HepG2 (cell line): ENCODE results near the gene TEX30. TPM values are rescaled to one million over a fixed set of nuclear protein-coding genes. Genes with fewer than 3 reads are reported as not detected.

Source experiments
- ATAC-seq: fragments of 200-7000 bp; cut with Tn5 transposase; 3 replicates; pipeline ENCODE4 v1.9.1; 2020; ENCODE audit warnings: mild to moderate bottlenecking, moderate library complexity
- BruUV-seq: library from RNA; stranded (reverse); fragments of 400-500 nt; replicated peaks from 2 replicates; lab custom pipeline; 2021; lab: Mats Ljungman, UMichigan
- CTCF ChIA-PET: fragments of 300-600 bp; formaldehyde crosslinking; extraction: SDS; loops from one replicate; lab custom pipeline; 2021; ENCODE audit warnings: low total read pairs, inconsistent platforms, low intra/inter-chr PET ratio; lab: Yijun Ruan, JAX
- POLR2A ChIA-PET: fragments of 350-600 bp; sonication (Branson Sonifier 250); formaldehyde crosslinking; loops from one replicate; lab custom pipeline; 2020; ENCODE audit warnings: antibody characterized with exemption, inconsistent platforms; lab: Yijun Ruan, JAX
- DNase-seq: peaks from one replicate; pipeline ENCODE4 v3.0.0-alpha.2; 2015; ENCODE audit warnings: low spot score
- FAIRE-seq: peaks from 3 replicates; lab custom pipeline; 2011; peaks lifted over from hg19 to GRCh38; lab: Jason Lieb, UNC
- H2AFZ ChIP-seq: one replicate; pipeline ENCODE4 v1.6.1; 2011; ENCODE audit warnings: low read length, inconsistent platforms
- H3K27ac ChIP-seq: fragments of 300-600 bp; 3 replicates; pipeline ENCODE4 v1.8.0; 2011; ENCODE audit warnings: mixed run types, mild to moderate bottlenecking, mixed read lengths, low read length, inconsistent platforms; ENCODE audit not compliant: insufficient read depth; ENCODE audit errors: extremely low read length
- H3K27me3 ChIP-seq, 2 experiments: fragments of 200-600 bp in 1 of 2; 2 replicates in 1 of 2; 3 replicates in 1 of 2; pipeline versions ENCODE4 v1.6.0 to v1.8.0; 2011; ENCODE audit warnings: low read length in 2 of 2, mild to moderate bottlenecking in 2 of 2, moderate library complexity in 2 of 2, inconsistent platforms in 1 of 2; ENCODE audit not compliant: insufficient read depth in 2 of 2, control insufficient read depth in 1 of 2
- H3K36me3 ChIP-seq, 2 experiments: fragments of 200-600 bp in 1 of 2; replicated peaks in 1 of 2; 2 replicates in 1 of 2; 3 replicates in 1 of 2; pipeline versions ENCODE4 v1.5.1 to v1.8.0; 2011; ENCODE audit warnings: low read length in 2 of 2, inconsistent platforms in 1 of 2; ENCODE audit not compliant: insufficient read depth in 2 of 2, control insufficient read depth in 1 of 2
- H3K4me1 ChIP-seq: 2 replicates; pipeline ENCODE4 v1.5.1; 2012; ENCODE audit warnings: low read length, inconsistent platforms; ENCODE audit not compliant: insufficient read depth
- H3K4me2 ChIP-seq: 2 replicates; pipeline ENCODE4 v1.6.0; 2011; ENCODE audit warnings: low read depth, low read length, inconsistent platforms
- H3K4me3 ChIP-seq, 3 experiments: fragments of 200-600 bp in 1 of 3; sonication (generic), shearing (Covaris generic) in 1 of 3; replicated peaks in 1 of 3; 2 replicates each; pipeline ENCODE4 v1.5.1; 2011 to 2016; ENCODE audit warnings: low read length in 3 of 3, inconsistent platforms in 2 of 3, low read depth in 2 of 3, mild to moderate bottlenecking in 2 of 3, control low read depth in 1 of 3, mixed read lengths in 1 of 3; ENCODE audit not compliant: insufficient read depth in 1 of 3
- H3K79me2 ChIP-seq: one replicate; pipeline ENCODE4 v1.6.1; 2011; ENCODE audit warnings: low read length, inconsistent platforms; ENCODE audit not compliant: insufficient read depth
- H3K9ac ChIP-seq: 2 replicates; pipeline ENCODE4 v1.6.0; 2011; ENCODE audit warnings: mild to moderate bottlenecking, low read depth, low read length, inconsistent platforms; ENCODE audit not compliant: insufficient read depth
- H3K9me3 ChIP-seq: 2 replicates; pipeline ENCODE4 v1.5.1; 2012; ENCODE audit warnings: mild to moderate bottlenecking, low read length
- H4K20me1 ChIP-seq: 2 replicates; pipeline ENCODE4 v1.6.0; 2011; ENCODE audit warnings: inconsistent platforms, mild to moderate bottlenecking, low read length, moderate library complexity; ENCODE audit not compliant: insufficient read depth
- FOXK1 ChIP-seq: sonication (generic); formaldehyde crosslinking; IDR thresholded peaks from 2 replicates; pipeline ENCODE4 v1.4.0; 2020; ENCODE audit warnings: low read depth, missing genetic modification reagents, borderline replicate concordance
- GMEB2 ChIP-seq: IDR thresholded peaks from 2 replicates; pipeline ENCODE4 v1.6.1; 2016; ENCODE audit warnings: missing biosample characterization, missing genetic modification reagents, low read depth
- NCOA1 ChIP-seq: sonication (generic); formaldehyde crosslinking; IDR thresholded peaks from 2 replicates; pipeline ENCODE4 v1.9.0; 2021; ENCODE audit warnings: missing genetic modification reagents
- ZBTB42 ChIP-seq: sonication (generic); formaldehyde crosslinking; IDR thresholded peaks from 2 replicates; pipeline ENCODE4 v1.5.0; 2020; ENCODE audit warnings: mild to moderate bottlenecking, missing genetic modification reagents
- ZFP91 ChIP-seq: sonication (generic); formaldehyde crosslinking; IDR thresholded peaks from 2 replicates; pipeline ENCODE4 v1.9.0; 2022; ENCODE audit warnings: missing genetic modification reagents, mild to moderate bottlenecking, borderline replicate concordance
- ZNF691 ChIP-seq: sonication (generic); formaldehyde crosslinking; IDR thresholded peaks from 2 replicates; pipeline ENCODE4 v1.4.0; 2020; ENCODE audit warnings: missing genetic modification reagents, low read depth, mild to moderate bottlenecking, borderline replicate concordance
- ZNF790 ChIP-seq: sonication (generic); formaldehyde crosslinking; IDR thresholded peaks from 2 replicates; pipeline ENCODE4 v1.8.0; 2022; ENCODE audit warnings: missing genetic modification reagents, mild to moderate bottlenecking, borderline replicate concordance
- WGBS: methylation state at CpG from one replicate; pipeline ENCODE4 v1.1.6; 2017; ENCODE audit warnings: low lambda C conversion rate; 5-methylcytosine and 5-hydroxymethylcytosine counted together
- in situ Hi-C: cut with HindIII; loops from 2 replicates; pipeline ENCODE4 v1.10.0; 2017; ENCODE audit warnings: low pct_unique_long_range_greater_than_20kb; ENCODE audit not compliant: extremely low pct_ligation_motif_present
- intact Hi-C: fragments of 100-400 bp; cut with micrococcal nuclease; formaldehyde crosslinking; loops from one replicate; pipeline ENCODE4 v1.10.0; 2022; ENCODE audit not compliant: unreplicated experiment
- polyA plus RNA-seq, 8 experiments: library from polyadenylated mRNA; depleted of rRNA in 3 of 8; stranded (reverse) in 7 of 8; unstranded in 1 of 8; fragments of >200 nt; fragmentation: Illumina TruSeq in 4 of 8; extraction: Trizol in 4 of 8; gene quantifications; 2 replicates each; pipeline versions ENCODE4 v1.2.1 to v1.2.3, GENCODE V29; 2011 to 2016; ENCODE audit warnings: low read depth in 4 of 8, missing spikeins in 1 of 8, mixed read lengths in 1 of 8; ENCODE audit not compliant: insufficient read depth in 1 of 8
- total RNA-seq, 5 experiments: library from RNA; depleted of rRNA; stranded (reverse); fragments of >200 nt; fragmentation: Illumina TruSeq; extraction: Trizol; gene quantifications; 2 replicates each; pipeline ENCODE4 v1.2.3, GENCODE V29; 2016; ENCODE audit warnings: low read depth in 1 of 5

Gene TEX30
- total and polyA plus RNA-seq, 2 of the 13 experiments (the other 11 are each of a cell fraction or from before 2014, with no cell fraction given), result 0.60 to 1.2 TPM

- Histone ChIP-seq H3K27me3 (no peaks in the 10 kb centered on the region), H3K9me3 (no peaks in the 10 kb centered on the region), H3K4me1 (no peaks in the 10 kb centered on the region), H3K4me2 (no peak overlapping the region), H3K9ac (no peak overlapping the region), H3K79me2 (no peaks in the 10 kb centered on the region), H2AFZ (no peak overlapping the region), H4K20me1 (no peaks in the 10 kb centered on the region), H3K36me3 (peaks cover 2 to 18% of the 10 kb centered on the region in 2 experiments; a peak in 4 of 5 replicates), H3K4me3 (no peak overlapping the region), H3K27ac (no peak overlapping the region)
- no peak for TF ChIP-seq ZNF691 (CRISPR knock-in tag)
- no peak for TF ChIP-seq GMEB2
- TF ChIP-seq FOXK1 (CRISPR knock-in tag), result no peak
- TF ChIP-seq ZBTB42 (CRISPR knock-in tag), result no peak
- no peak for TF ChIP-seq ZNF790 (CRISPR knock-in tag)
- TF ChIP-seq NCOA1 (CRISPR knock-in tag), result no peak
- no peak for TF ChIP-seq ZFP91 (CRISPR knock-in tag)
- FAIRE-seq (no peak), ATAC-seq (no peak), DNase-seq (no peak)
- BruUV-seq, result no TSS peak
- intact Hi-C loops, result no loop called here
- POLR2A ChIA-PET, result no interaction called here
- 98% methylated on average over 6 of the region's 8 CpGs for WGBS
- in situ Hi-C loops, result no loop called here
- CTCF ChIA-PET, result no interaction called here
Measured at GRCh38 chr13:102788683-102789082, 15.1 kb upstream of the TEX30 start.
